PC-3 (cell line): ENCODE data around the gene DDIAS.

Source experiments
- EZH2 ChIP-seq: fragments of 300-600 bp; sonication (generic); IDR thresholded peaks from one replicate; pipeline ENCODE4 v1.6.1; 2017; ENCODE audit warnings: antibody characterized with exemption, mild to moderate bottlenecking, low read length; ENCODE audit not compliant: unreplicated experiment
- EZH2phosphoT487 ChIP-seq: fragments of 300-600 bp; sonication (generic); IDR thresholded peaks from 2 replicates; pipeline ENCODE4 v1.6.1; 2018; ENCODE audit warnings: mild to moderate bottlenecking, antibody characterized with exemption, low read length, borderline replicate concordance
- TF ChIP-seq, protein P1 (sequence below): fragments of 300-600 bp; sonication (generic); conservative IDR thresholded peaks from 2 replicates; pipeline ENCODE4 v1.5.1; 2017; ENCODE audit warnings: antibody characterized with exemption, low read depth, mild to moderate bottlenecking, low read length

DNA sequence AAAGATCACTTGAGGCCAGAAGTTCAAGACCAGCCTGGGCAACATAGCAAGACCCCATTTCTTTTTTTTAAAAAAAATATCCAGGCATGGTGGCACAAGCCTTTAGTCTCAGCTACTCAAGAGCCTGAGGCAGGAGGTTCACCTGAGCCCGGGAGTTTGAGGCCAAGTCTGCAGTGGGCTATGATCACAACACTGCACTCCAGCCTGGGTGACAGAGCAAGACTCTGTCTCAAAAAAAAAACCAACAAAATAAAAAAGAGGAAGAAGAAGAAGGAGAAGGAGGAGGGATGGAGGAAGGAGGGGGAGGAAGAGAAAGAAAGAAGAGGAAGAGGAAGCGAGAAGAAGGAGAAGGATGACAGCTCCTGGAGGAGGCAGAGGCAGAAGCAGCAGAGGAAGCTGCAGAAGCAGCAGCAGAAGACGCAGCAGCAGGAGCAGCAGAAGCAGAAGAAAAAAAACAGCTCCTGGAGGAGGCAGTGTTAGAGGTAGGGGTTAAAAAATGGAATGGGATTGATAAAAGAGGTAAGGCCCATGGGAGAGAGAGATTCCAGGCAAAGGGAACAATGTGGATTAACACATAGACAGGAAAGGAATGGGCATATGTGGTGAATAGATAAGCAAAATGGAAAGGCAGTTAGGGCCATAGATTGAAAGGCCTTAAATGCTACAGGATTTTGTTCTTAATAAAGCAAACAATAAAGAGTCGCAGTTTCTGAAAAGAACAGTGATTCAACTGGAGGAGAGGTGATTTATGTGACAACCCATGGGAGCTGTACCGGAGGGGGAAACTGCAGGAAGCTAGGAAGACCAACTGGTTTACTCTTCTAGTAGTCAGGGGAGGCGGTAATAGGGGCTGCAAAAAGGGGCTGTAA is 12.2 kb upstream of the DDIAS start:
- TF ChIP-seq, protein P1, sequence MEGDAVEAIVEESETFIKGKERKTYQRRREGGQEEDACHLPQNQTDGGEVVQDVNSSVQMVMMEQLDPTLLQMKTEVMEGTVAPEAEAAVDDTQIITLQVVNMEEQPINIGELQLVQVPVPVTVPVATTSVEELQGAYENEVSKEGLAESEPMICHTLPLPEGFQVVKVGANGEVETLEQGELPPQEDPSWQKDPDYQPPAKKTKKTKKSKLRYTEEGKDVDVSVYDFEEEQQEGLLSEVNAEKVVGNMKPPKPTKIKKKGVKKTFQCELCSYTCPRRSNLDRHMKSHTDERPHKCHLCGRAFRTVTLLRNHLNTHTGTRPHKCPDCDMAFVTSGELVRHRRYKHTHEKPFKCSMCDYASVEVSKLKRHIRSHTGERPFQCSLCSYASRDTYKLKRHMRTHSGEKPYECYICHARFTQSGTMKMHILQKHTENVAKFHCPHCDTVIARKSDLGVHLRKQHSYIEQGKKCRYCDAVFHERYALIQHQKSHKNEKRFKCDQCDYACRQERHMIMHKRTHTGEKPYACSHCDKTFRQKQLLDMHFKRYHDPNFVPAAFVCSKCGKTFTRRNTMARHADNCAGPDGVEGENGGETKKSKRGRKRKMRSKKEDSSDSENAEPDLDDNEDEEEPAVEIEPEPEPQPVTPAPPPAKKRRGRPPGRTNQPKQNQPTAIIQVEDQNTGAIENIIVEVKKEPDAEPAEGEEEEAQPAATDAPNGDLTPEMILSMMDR: no peak
- TF ChIP-seq EZH2: no peak
- TF ChIP-seq EZH2phosphoT487: no peak
